GM12878 (cell line): Measurements from ENCODE around the gene XPNPEP3. TPM values are rescaled to one million over a fixed set of nuclear protein-coding genes. Genes with fewer than 3 reads are reported as not detected.

ENCODE experiments used
- ATAC-seq: fragments of 200-7000 bp; cut with Tn5 transposase; 3 replicates; pipeline ENCODE4 v1.9.1; 2020; ENCODE audit warnings: mild to moderate bottlenecking, moderate library complexity
- BruUV-seq: library from RNA; stranded (reverse); fragments of 400-500 nt; replicated peaks from 2 replicates; lab custom pipeline; 2021; lab: Mats Ljungman, UMichigan
- CTCF ChIA-PET: fragments of 300-600 bp; sonication (Branson Sonifier 250); formaldehyde crosslinking; extraction: SDS; loops from one replicate; lab custom pipeline; 2021; ENCODE audit warnings: inconsistent platforms; lab: Yijun Ruan, JAX
- POLR2A ChIA-PET: fragments of 350-600 bp; formaldehyde crosslinking; extraction: SDS; loops from one replicate; lab custom pipeline; 2021; ENCODE audit warnings: inconsistent platforms; lab: Charles Lee
- RAD21 ChIA-PET: fragments of 300-600 bp; sonication (Branson Sonifier 250); formaldehyde crosslinking; loops from one replicate; lab custom pipeline; 2023; ENCODE audit warnings: antibody characterized with exemption; ENCODE audit not compliant: unreplicated experiment; lab: Charles Lee
- SMC1A ChIA-PET: fragments of 300-600 bp; sonication (Branson Sonifier 250); formaldehyde crosslinking; loops from one replicate; lab custom pipeline; 2023; ENCODE audit not compliant: unreplicated experiment, uncharacterized antibody; lab: Charles Lee
- DNase-seq: peaks from one replicate; pipeline ENCODE4 v3.0.0-alpha.2; 2011; ENCODE audit warnings: low read depth, low spot score
- FAIRE-seq: peaks from 3 replicates; lab custom pipeline; 2011; peaks lifted over from hg19 to GRCh38; lab: Jason Lieb, UNC
- H2AFZ ChIP-seq: 2 replicates; pipeline ENCODE4 v1.6.0; 2011; ENCODE audit warnings: low read depth, low read length, control low read depth; ENCODE audit not compliant: control insufficient read depth
- H3K27ac ChIP-seq: 2 replicates; pipeline ENCODE4 v1.5.1; 2011; ENCODE audit warnings: control low read depth; ENCODE audit not compliant: control insufficient read depth, insufficient read depth
- H3K27me3 ChIP-seq, 2 experiments: replicated peaks in 1 of 2; 2 replicates each; pipeline versions ENCODE4 v1.6.0 to v1.6.1; 2011; ENCODE audit warnings: low read length in 1 of 2; ENCODE audit not compliant: control insufficient read depth in 2 of 2, insufficient read depth in 2 of 2
- H3K36me3 ChIP-seq, 2 experiments: 2 replicates each; pipeline ENCODE4 v1.5.1; 2011; ENCODE audit warnings: low read length in 1 of 2; ENCODE audit not compliant: control insufficient read depth in 2 of 2, insufficient read depth in 2 of 2
- H3K4me1 ChIP-seq: 2 replicates; pipeline ENCODE4 v1.6.1; 2011; ENCODE audit warnings: mild to moderate bottlenecking, low read length, moderate library complexity, mixed read lengths; ENCODE audit not compliant: control insufficient read depth, insufficient read depth
- H3K4me2 ChIP-seq: 2 replicates; pipeline ENCODE4 v1.6.0; 2011; ENCODE audit warnings: control low read depth; ENCODE audit not compliant: control insufficient read depth, insufficient read depth
- H3K4me3 ChIP-seq: fragments of 200-600 bp; sonication (generic); 2 replicates; pipeline ENCODE4 v1.5.1; 2016
- H3K79me2 ChIP-seq: 2 replicates; pipeline ENCODE4 v1.6.0; 2011; ENCODE audit warnings: low read length; ENCODE audit not compliant: control insufficient read depth, insufficient read depth
- H3K9ac ChIP-seq: 2 replicates; pipeline ENCODE4 v1.8.0; 2011; ENCODE audit warnings: low read length, control low read depth, mixed read lengths; ENCODE audit not compliant: control insufficient read depth, insufficient read depth
- H3K9me3 ChIP-seq: replicated peaks from 3 replicates; pipeline ENCODE4 v1.5.1; 2011; ENCODE audit warnings: mild to moderate bottlenecking, low read length; ENCODE audit not compliant: control insufficient read depth, insufficient read depth
- H4K20me1 ChIP-seq: 2 replicates; pipeline ENCODE4 v1.6.0; 2011; ENCODE audit not compliant: control insufficient read depth, insufficient read depth
- CBX3 ChIP-seq: fragments of 200-600 bp; sonication (generic); IDR thresholded peaks from 2 replicates; pipeline ENCODE4 v1.6.1; 2016; ENCODE audit warnings: low read depth, borderline replicate concordance
- CHD1 ChIP-seq: IDR thresholded peaks from 2 replicates; pipeline ENCODE4 v1.6.1; 2012; ENCODE audit warnings: low read depth, low read length, improper control_type of control experiment
- CHD4 ChIP-seq: fragments of 200-600 bp; sonication (generic); IDR thresholded peaks from 2 replicates; pipeline ENCODE4 v1.6.1; 2016; ENCODE audit warnings: mild to moderate bottlenecking
- CREM ChIP-seq: IDR thresholded peaks from 2 replicates; pipeline ENCODE4 v1.6.1; 2014; ENCODE audit warnings: antibody characterized with exemption, low read depth
- GABPA ChIP-seq: IDR thresholded peaks from 2 replicates; pipeline ENCODE4 v1.6.1; 2014; ENCODE audit warnings: antibody characterized with exemption, low read depth, mild to moderate bottlenecking, inconsistent platforms
- HDAC6 ChIP-seq: fragments of 200-600 bp; sonication (generic); IDR thresholded peaks from one replicate; pipeline ENCODE4 v1.8.0; 2017; ENCODE audit warnings: antibody characterized with exemption; ENCODE audit not compliant: unreplicated experiment
- MEF2B ChIP-seq: fragments of 450-650 bp; IDR thresholded peaks from 2 replicates; pipeline ENCODE4 v1.6.1; 2018; ENCODE audit warnings: mild to moderate bottlenecking, moderate library complexity; ENCODE audit not compliant: partially characterized antibody, poor library complexity, severe bottlenecking
- MTA2 ChIP-seq: fragments of 450-650 bp; IDR thresholded peaks from 2 replicates; pipeline ENCODE4 v1.6.1; 2016; ENCODE audit warnings: low read depth, mild to moderate bottlenecking, moderate library complexity
- NFIC ChIP-seq: IDR thresholded peaks from 2 replicates; pipeline ENCODE4 v1.6.1; 2012; ENCODE audit warnings: low read depth, mild to moderate bottlenecking, inconsistent platforms, low read length, moderate library complexity
- RAD21 ChIP-seq: IDR thresholded peaks from 2 replicates; pipeline ENCODE4 v1.6.1; 2011; ENCODE audit warnings: mild to moderate bottlenecking, low read depth, low read length, moderate library complexity; ENCODE audit not compliant: insufficient read depth
- REST ChIP-seq: IDR thresholded peaks from 2 replicates; pipeline ENCODE4 v1.6.1; 2012; ENCODE audit warnings: mild to moderate bottlenecking, low read depth, low read length
- SIX5 ChIP-seq: IDR thresholded peaks from 2 replicates; pipeline ENCODE4 v1.6.1; 2011; ENCODE audit warnings: mild to moderate bottlenecking, low read depth, low read length, moderate library complexity; ENCODE audit not compliant: severe bottlenecking
- SMAD1 ChIP-seq: fragments of 450-650 bp; IDR thresholded peaks from 2 replicates; pipeline ENCODE4 v1.6.1; 2018; ENCODE audit warnings: mild to moderate bottlenecking, low read depth; ENCODE audit not compliant: partially characterized antibody
- ZNF207 ChIP-seq: fragments of 450-650 bp; IDR thresholded peaks from 2 replicates; pipeline ENCODE4 v1.6.1; 2014; ENCODE audit warnings: antibody characterized with exemption, mild to moderate bottlenecking, borderline replicate concordance
- ZNF384 ChIP-seq: IDR thresholded peaks from 2 replicates; pipeline ENCODE4 v1.6.1; 2012; ENCODE audit warnings: low read depth, mild to moderate bottlenecking, low read length, improper control_type of control experiment, borderline replicate concordance
- ZNF592 ChIP-seq: fragments of 450-650 bp; IDR thresholded peaks from 2 replicates; pipeline ENCODE4 v1.6.1; 2017; ENCODE audit warnings: mild to moderate bottlenecking, moderate library complexity
- WGBS: methylation state at CpG from one replicate; pipeline ENCODE4 v1.1.6; 2016; ENCODE audit warnings: low lambda C conversion rate; ENCODE audit not compliant: insufficient replicate concordance, insufficient coverage; ENCODE audit errors: missing lambda C conversion rate; 5-methylcytosine and 5-hydroxymethylcytosine counted together
- in situ Hi-C: fragments of 300-500 bp; cut with MboI; formaldehyde crosslinking; loops from 9 replicates; pipeline ENCODE4 v1.14.3; 2018; ENCODE audit warnings: mixed read lengths
- intact Hi-C: fragments of 100-400 bp; cut with micrococcal nuclease; formaldehyde crosslinking; loops from one replicate; pipeline ENCODE4 v1.14.2; 2022; ENCODE audit not compliant: unreplicated experiment
- polyA plus RNA-seq, 11 experiments: library from polyadenylated mRNA; depleted of rRNA in 4 of 11; unstranded in 6 of 11; stranded (reverse) in 5 of 11; fragments of >200 nt; fragmentation: Nextera tagmentation in 4 of 11; fragmentation: Illumina TruSeq in 1 of 11; extraction: Ambion mirVana in 4 of 11; extraction: Trizol in 1 of 11; gene quantifications; 1 replicate in 1 of 11; 2 replicates in 10 of 11; pipeline versions ENCODE4 v1.2.1 to v1.2.3, GENCODE V29; 2011 to 2016; ENCODE audit warnings: inconsistent platforms in 2 of 11, missing spikeins in 2 of 11, low read depth in 1 of 11
- total RNA-seq, 4 experiments: library from RNA; depleted of rRNA in 3 of 4; stranded (reverse); fragments of >200 nt in 3 of 4; fragmentation: Illumina TruSeq in 1 of 4; extraction: Trizol in 1 of 4; gene quantifications; 2 replicates each; pipeline versions ENCODE4 v1.2.1 to v1.2.3, GENCODE V29; 2013 to 2021

XPNPEP3 gene
- total and polyA plus RNA-seq, 10 of the 15 experiments (the other 5 are each of a cell fraction or from before 2014, with no cell fraction given), result 6.7 to 19.9 (median 11.7) TPM

- no peaks in the 10 kb centered on the region for H4K20me1 ChIP-seq
- in situ Hi-C loops, result no loop called here
- no peak for DNase-seq
- H3K9me3 ChIP-seq, result no peaks in the 10 kb centered on the region
- no peak overlapping the region for H3K27ac ChIP-seq
- H3K4me3 ChIP-seq, result no peak overlapping the region
- no peaks in the 10 kb centered on the region for H3K27me3 ChIP-seq
- H3K4me1 ChIP-seq, result no peaks in the 10 kb centered on the region
- 94% methylated on average over 7 of the region's 7 CpGs for WGBS
- BruUV-seq, result no TSS peak
- no peak overlapping the region for H3K4me2 ChIP-seq
- no peak for TF ChIP-seq HDAC6
- no peak for TF ChIP-seq ZNF592
- TF ChIP-seq REST, result no peak
- TF ChIP-seq CREM, result no peak
- TF ChIP-seq NFIC, result no peak
- TF ChIP-seq MTA2, result no peak
- no peak for TF ChIP-seq SIX5
- TF ChIP-seq SMAD1, result no peak
- no peak for TF ChIP-seq GABPA
- TF ChIP-seq CBX3, result no peak
- no peak for TF ChIP-seq MEF2B
- no peak for TF ChIP-seq RAD21
- no peak for TF ChIP-seq CHD1
- no peak for TF ChIP-seq ZNF384
- no peak for TF ChIP-seq ZNF207
- TF ChIP-seq CHD4, result no peak
- no peak for FAIRE-seq
- peaks cover 0 to 23% of the 10 kb centered on the region in 2 experiments; a peak in 3 of 4 replicates for H3K36me3 ChIP-seq
- intact Hi-C loops, result no loop called here
- H2AFZ ChIP-seq, result no peak overlapping the region
- H3K9ac ChIP-seq, result no peak overlapping the region
- CTCF ChIA-PET, result no interaction called here
- no peaks in the 10 kb centered on the region for H3K79me2 ChIP-seq
- RAD21 ChIA-PET, result interaction anchor here (0.5 to 1.0 kb wide), 2 partner anchors 9 to 144 kb away, joined by 3 read pairs; no protein-coding TSS in a partner anchor
- no peak for ATAC-seq
- SMC1A ChIA-PET, result interaction anchor here (1.5 kb wide), 1 partner anchor 72 kb away, joined by 5 read pairs; no protein-coding TSS in a partner anchor
- POLR2A ChIA-PET, result interaction anchor here (0.8 kb wide), 1 partner anchor 27 kb away, joined by 3 read pairs; no protein-coding TSS in a partner anchor
Observed at GRCh38 chr22:40826984-40827741, 29.8 kb upstream of the XPNPEP3 start.
